ENCODE data around the gene FUBP3.

DNA sequence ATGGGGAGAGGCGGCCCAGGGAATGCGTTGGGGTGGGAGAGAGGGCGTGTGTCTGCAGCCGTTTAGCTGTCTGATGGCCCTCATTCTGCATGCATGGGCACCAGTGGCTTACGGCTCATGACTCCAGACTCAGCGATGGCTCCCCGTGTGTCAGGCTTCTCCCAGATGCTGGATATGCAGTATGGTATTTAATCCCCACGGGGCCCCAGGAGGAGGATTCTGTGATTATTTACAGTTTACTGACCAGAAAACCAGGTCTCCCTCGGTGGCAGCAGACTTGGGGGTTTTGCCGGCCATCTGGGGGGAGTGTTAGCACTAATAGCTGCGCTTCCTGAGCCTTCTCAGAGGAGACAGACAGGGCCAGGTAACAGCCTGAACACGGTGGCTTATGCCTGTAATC, 89.3 kb downstream of the FUBP3 start:
- no peak for TF ChIP-seq POLR2A (IDR thresholded peaks at IDR 0.05)
- TF ChIP-seq, protein P1, sequence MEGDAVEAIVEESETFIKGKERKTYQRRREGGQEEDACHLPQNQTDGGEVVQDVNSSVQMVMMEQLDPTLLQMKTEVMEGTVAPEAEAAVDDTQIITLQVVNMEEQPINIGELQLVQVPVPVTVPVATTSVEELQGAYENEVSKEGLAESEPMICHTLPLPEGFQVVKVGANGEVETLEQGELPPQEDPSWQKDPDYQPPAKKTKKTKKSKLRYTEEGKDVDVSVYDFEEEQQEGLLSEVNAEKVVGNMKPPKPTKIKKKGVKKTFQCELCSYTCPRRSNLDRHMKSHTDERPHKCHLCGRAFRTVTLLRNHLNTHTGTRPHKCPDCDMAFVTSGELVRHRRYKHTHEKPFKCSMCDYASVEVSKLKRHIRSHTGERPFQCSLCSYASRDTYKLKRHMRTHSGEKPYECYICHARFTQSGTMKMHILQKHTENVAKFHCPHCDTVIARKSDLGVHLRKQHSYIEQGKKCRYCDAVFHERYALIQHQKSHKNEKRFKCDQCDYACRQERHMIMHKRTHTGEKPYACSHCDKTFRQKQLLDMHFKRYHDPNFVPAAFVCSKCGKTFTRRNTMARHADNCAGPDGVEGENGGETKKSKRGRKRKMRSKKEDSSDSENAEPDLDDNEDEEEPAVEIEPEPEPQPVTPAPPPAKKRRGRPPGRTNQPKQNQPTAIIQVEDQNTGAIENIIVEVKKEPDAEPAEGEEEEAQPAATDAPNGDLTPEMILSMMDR (IDR thresholded peaks at IDR 0.05) = no peak

Measured in thyroid gland (tissue), 4 donors.